GM12872 (cell line): Measurements from ENCODE around the gene PCSK6.

ENCODE experiments used
- TF ChIP-seq, protein P1 (sequence below): IDR thresholded peaks from 3 replicates; pipeline ENCODE4 v1.5.1; 2011; ENCODE audit warnings: low read depth, mild to moderate bottlenecking, low read length, moderate library complexity; ENCODE audit not compliant: insufficient read depth

PCSK6 gene

DNA sequence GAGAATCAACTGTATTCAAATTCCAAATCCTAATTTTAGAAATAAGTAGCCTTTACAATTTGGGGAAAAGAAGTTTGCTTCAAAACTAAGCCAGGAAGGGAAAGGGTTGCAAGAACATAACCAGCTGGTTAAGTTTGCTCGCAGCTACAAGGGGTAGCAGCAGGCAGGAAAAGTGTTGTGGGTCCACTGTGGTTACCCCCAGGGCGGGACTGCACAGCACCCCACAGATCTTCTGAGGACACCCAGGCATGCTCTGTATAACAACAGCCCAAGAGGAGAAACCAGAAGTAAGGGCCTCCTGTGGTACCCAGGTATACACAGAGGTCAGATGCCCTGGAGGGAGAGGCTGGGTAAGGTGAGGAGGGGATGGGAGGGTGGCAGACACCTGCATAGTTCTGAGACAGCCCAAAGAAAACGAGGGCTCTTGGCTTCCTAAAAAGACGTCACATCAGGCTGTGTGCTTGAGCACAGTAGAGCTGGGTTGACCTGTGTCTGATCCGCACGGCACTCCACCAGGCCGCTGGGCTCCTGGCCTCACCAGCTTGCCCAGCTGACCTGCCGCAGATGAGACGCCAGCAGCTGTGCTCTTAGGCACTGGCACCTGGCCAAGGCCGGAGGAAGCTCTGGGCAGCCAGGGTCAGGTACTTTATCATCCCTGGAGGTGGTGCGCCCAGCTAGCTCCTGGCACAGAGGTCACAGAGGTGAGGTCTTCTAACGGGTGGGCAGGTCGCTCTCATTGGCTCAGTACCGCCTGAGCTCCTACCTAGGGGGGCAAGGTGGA is 112.7 kb downstream of the PCSK6 start:
- TF ChIP-seq, protein P1, sequence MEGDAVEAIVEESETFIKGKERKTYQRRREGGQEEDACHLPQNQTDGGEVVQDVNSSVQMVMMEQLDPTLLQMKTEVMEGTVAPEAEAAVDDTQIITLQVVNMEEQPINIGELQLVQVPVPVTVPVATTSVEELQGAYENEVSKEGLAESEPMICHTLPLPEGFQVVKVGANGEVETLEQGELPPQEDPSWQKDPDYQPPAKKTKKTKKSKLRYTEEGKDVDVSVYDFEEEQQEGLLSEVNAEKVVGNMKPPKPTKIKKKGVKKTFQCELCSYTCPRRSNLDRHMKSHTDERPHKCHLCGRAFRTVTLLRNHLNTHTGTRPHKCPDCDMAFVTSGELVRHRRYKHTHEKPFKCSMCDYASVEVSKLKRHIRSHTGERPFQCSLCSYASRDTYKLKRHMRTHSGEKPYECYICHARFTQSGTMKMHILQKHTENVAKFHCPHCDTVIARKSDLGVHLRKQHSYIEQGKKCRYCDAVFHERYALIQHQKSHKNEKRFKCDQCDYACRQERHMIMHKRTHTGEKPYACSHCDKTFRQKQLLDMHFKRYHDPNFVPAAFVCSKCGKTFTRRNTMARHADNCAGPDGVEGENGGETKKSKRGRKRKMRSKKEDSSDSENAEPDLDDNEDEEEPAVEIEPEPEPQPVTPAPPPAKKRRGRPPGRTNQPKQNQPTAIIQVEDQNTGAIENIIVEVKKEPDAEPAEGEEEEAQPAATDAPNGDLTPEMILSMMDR: no peak

DNA sequence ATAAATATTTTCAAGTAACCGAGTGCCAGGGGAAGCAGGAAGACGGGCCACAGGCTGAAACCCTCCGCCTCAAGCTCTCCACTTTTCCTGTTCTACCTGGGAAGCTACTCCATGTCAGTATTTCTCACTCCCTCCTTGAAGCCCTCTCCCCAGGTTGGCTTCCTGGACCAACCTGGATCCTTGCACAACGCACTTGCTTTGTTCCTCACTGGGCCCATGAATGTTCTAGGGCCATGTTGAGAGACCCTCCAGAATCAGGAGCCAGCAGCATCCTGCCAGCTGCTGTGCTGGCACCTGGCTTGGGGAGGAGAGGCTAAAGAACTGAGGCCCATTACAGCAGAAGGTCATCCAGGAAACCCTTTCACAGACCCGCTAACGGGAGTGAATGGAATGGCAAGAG is 115.2 kb downstream of the PCSK6 start:
- TF ChIP-seq, protein P1: no peak

DNA sequence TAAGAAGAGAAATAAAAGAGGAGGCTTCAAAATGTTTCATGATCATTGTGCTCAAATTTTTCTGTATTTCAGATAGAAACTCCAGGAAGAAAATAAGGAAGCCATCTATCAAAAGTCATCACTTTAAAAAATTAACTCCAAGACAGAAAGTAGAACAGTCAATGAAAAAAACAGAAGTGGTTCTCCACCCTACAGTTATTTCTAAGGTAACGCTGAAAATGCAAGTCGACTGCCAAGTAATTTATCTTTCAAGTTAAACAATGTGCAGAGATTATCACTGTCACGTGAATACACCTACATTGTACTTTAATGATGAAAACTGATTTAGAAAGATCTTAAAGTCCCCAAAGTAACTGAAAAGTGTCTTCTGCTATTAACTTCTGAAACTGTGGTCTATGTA is 115.9 kb downstream of the PCSK6 start:
- TF ChIP-seq, protein P1: no peak

DNA sequence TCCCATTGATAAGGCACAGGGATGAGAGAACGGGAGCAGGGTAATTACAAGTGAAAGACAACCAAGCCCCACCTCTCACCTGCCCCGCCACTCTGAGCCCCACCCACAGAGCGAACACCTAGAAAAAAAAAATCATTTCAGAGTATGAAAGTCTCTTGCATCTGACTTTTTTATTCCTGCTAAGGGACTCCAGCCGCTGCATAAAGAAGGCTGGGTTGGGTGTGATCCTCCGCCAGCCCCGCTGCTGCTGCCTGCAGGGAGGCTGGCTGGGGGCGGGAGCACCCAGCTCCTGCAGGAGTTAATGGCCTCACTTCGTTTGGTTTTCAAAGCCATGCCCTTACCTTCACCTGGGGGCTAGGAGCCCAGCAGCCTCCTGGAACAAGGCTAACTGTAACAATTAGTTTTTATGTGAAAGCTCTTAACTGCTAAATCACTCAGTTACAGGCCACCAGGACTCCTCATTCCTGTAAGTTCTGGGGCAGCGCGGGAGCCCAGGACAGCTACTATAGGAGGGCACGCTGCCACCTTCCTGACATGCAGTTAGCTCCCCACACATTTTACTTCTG is 116.5 kb downstream of the PCSK6 start:
- TF ChIP-seq, protein P1: no peak

DNA sequence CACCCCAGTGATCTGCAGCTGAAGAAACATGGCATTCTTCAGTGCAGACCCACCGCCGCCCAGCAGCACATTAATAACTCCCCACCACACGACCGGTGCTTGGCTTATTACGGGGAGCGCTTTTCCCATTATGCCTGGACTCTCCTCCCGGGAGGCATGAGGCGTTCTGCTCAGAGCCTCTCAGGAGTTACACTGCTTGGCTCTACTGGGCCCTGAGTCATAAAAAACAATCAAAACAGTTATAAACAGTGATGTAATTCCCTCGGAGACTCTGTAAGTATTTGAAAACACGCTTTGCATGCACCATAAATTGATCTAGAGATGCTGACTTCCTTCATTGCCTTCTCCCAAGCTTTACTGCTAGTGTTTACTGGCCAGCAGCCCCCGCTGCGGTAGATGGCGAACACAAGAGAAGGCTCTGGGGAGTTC is 117.3 kb downstream of the PCSK6 start:
- TF ChIP-seq, protein P1: no peak

DNA sequence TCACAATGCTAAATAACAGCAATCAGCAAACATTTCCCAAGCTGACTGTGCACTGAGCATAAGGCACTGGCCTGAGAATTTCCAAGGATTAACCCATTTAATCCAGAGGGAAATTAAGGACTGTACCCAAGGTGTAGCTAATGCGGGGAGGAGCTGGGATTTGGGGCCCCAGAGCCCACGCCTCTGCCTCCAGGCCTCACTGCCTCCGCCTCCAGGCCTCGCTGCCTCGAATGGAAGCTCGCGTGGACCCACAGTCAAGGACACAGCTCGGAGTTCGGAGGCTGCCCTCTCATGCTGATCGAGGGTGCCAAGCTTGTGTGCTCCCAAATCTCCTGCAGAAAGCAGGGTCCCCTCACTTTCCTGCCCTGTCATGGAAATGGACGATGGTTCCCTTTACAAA is 118.0 kb downstream of the PCSK6 start:
- TF ChIP-seq, protein P1: no peak

DNA sequence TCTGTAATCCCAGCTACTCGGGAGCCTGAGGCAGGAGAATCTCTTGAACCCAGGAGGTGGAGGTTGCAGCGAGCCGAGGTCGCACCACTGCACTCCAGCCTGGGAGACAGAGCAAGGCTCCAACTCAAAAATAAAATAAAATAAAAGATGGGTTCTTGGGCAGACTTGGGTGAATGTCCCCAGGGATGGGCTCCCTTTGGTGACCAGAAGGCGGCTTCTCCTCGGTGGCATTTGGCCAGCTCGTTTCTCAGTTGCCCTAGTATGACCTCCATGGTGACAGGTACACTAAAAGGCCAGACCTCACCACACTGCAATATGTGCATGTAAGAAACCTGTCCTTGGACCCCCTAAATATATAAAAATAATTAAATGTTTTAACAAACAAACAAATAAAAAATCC is 118.4 kb downstream of the PCSK6 start:
- TF ChIP-seq, protein P1: no peak
